ENCODE measurements around the gene PLXNB2.
"Not testable (repeated sequence)": the region's sequence is repeated elsewhere in the genome, so short reads cannot be mapped to it uniquely, and the experiment has no call there.

Gene PLXNB2

GRCh38 chr22:50323900-50324299, 16.5 kb upstream of the PLXNB2 start:
- H3K4me3 ChIP-seq (ENCODE audit: low read depth, low read length), result no peak overlapping the region
- no peak for TF ChIP-seq CTCF (IDR thresholded peaks at IDR 0.05; ENCODE audit: borderline replicate concordance, insufficient read depth, low read depth, low read length)

- not testable (repeated sequence) for H3K4me3 ChIP-seq (ENCODE audit: low read depth, low read length)
Measured at GRCh38 chr22:50322382-50323104, 15.1 kb upstream of the PLXNB2 start.

GRCh38 chr22:50320671-50321325, 13.4 kb upstream of the PLXNB2 start:
- H3K4me3 ChIP-seq (ENCODE audit: low read depth, low read length), result no peak overlapping the region
- no peak for TF ChIP-seq CTCF (IDR thresholded peaks at IDR 0.05; ENCODE audit: borderline replicate concordance, insufficient read depth, low read depth, low read length)

- H3K4me3 ChIP-seq (ENCODE audit: low read depth, low read length), result no peak overlapping the region
- no peak for TF ChIP-seq CTCF (IDR thresholded peaks at IDR 0.05; ENCODE audit: borderline replicate concordance, insufficient read depth, low read depth, low read length)
Measured at GRCh38 chr22:50320116-50320515, 12.7 kb upstream of the PLXNB2 start.

GRCh38 chr22:50319503-50319951, 12.1 kb upstream of the PLXNB2 start:
- no peak overlapping the region for H3K4me3 ChIP-seq (ENCODE audit: low read depth, low read length)
- TF ChIP-seq CTCF (IDR thresholded peaks at IDR 0.05; ENCODE audit: borderline replicate concordance, insufficient read depth, low read depth, low read length), result no peak

- no peak for TF ChIP-seq CTCF (IDR thresholded peaks at IDR 0.05; ENCODE audit: borderline replicate concordance, insufficient read depth, low read depth, low read length)
- H3K4me3 ChIP-seq (ENCODE audit: low read depth, low read length), result no peak overlapping the region
Measured at GRCh38 chr22:50318698-50319411, 11.4 kb upstream of the PLXNB2 start.

GRCh38 chr22:50318356-50318697, 10.9 kb upstream of the PLXNB2 start:
- no peak for TF ChIP-seq CTCF (IDR thresholded peaks at IDR 0.05; ENCODE audit: borderline replicate concordance, insufficient read depth, low read depth, low read length)
- H3K4me3 ChIP-seq (ENCODE audit: low read depth, low read length), result no peak overlapping the region
